Kidney (tissue), 14 donors: ENCODE results near the gene TMEM242. TPM values are rescaled to one million over a fixed set of nuclear protein-coding genes. Genes with fewer than 3 reads are reported as not detected.

Experiments
- DNase-seq, 5 donors: peaks; one replicate each; pipeline ENCODE4 v3.0.0-alpha.2; 2013 to 2020
- FAIRE-seq: peaks from 2 replicates; lab custom pipeline; 2012; peaks lifted over from hg19 to GRCh38; lab: Jason Lieb, UNC
- H3K27ac ChIP-seq, 2 donors: one replicate each; pipeline ENCODE4 v1.7.0; 2013; ENCODE audit warnings: low read depth in 2 of 2, low read length in 2 of 2, inconsistent platforms in 1 of 2
- H3K27me3 ChIP-seq: one replicate; pipeline ENCODE4 v1.7.1; 2013; ENCODE audit warnings: low read length, inconsistent platforms; ENCODE audit not compliant: control insufficient read depth, insufficient read depth
- H3K36me3 ChIP-seq, 3 donors: one replicate each; pipeline versions ENCODE4 v1.7.0 to v1.7.1; 2013; ENCODE audit warnings: low read length in 3 of 3, control low read depth in 1 of 3, inconsistent platforms in 1 of 3; ENCODE audit not compliant: insufficient read depth in 3 of 3, control insufficient read depth in 2 of 3
- H3K4me1 ChIP-seq, 3 donors: one replicate each; pipeline versions ENCODE4 v1.7.0 to v1.7.1; 2013; ENCODE audit warnings: low read length in 3 of 3, inconsistent platforms in 1 of 3, low read depth in 1 of 3; ENCODE audit not compliant: control insufficient read depth in 2 of 3, insufficient read depth in 2 of 3
- H3K4me3 ChIP-seq, 3 donors: one replicate each; pipeline versions ENCODE4 v1.7.0 to v1.8.1; 2013; ENCODE audit warnings: low read length in 3 of 3, control low read depth in 1 of 3, inconsistent platforms in 1 of 3
- H3K9ac ChIP-seq, 3 donors: one replicate each; pipeline versions ENCODE4 v1.7.0 to v1.7.1; 2013; ENCODE audit warnings: low read length in 3 of 3, control low read depth in 1 of 3, inconsistent platforms in 1 of 3
- H3K9me3 ChIP-seq, 3 donors: one replicate each; pipeline versions ENCODE4 v1.7.0 to v1.7.1; 2013; ENCODE audit warnings: low read length in 3 of 3, control low read depth in 1 of 3, inconsistent platforms in 1 of 3; ENCODE audit not compliant: control insufficient read depth in 2 of 3, insufficient read depth in 1 of 3
- CTCF ChIP-seq: IDR thresholded peaks from 3 replicates; pipeline ENCODE4 v1.5.1; 2012; ENCODE audit warnings: mild to moderate bottlenecking, moderate library complexity, borderline replicate concordance; ENCODE audit not compliant: insufficient read depth; ENCODE audit errors: extremely low read depth
- intact Hi-C: fragments of 100-400 bp; cut with DNase I; formaldehyde crosslinking; loops from one replicate; pipeline ENCODE4 v1.11.1; 2022
- polyA plus RNA-seq: library from polyadenylated mRNA; stranded (reverse); fragments of 350-450 nt; fragmentation: Illumina TruSeq; extraction: RNeasy Lipid Tissue Mini Kit (QIAGEN cat#74804); gene quantifications from one replicate; pipeline ENCODE4 v1.2.3, GENCODE V29; 2014; ENCODE audit warnings: low read depth, low replicate concordance; ENCODE audit not compliant: insufficient read depth
- total RNA-seq: library from RNA; stranded (reverse); fragmentation: NEBNext Ultra II Directional; extraction: Animal tissue kit (Norgen Biotek cat#: 25700); gene quantifications from one replicate; pipeline ENCODE4 v1.2.1, GENCODE V29; 2021
- donor health status: control.
- donor health status: control.
- donor health status: control.
- donor health status: control.
- donor health status: control.
- donor health status: DM: yes; HTN: yes; CAD: no.
- donor health status: Normal renal cell carcinoma (clear cell type).

The TMEM242 gene
- total and polyA plus RNA-seq, 2 donors from 2014 or later, result 14.2 to 14.3 TPM

- Histone ChIP-seq H3K4me3 (no peak overlapping the region), H3K9me3 (peaks cover 0 to 3% (median 0%) of the 10 kb centered on the region in 3 donors), H3K27me3 (no peaks in the 10 kb centered on the region), H3K36me3 (no peaks in the 10 kb centered on the region), H3K9ac (no peak overlapping the region), H3K4me1 (peaks cover 3 to 16% (median 8%) of the 10 kb centered on the region in 3 donors), H3K27ac (no peak overlapping the region)
- FAIRE-seq (no peak), DNase-seq (no peak)
- TF ChIP-seq CTCF, result no peak
- intact Hi-C loops, result no loop called here
Observed at GRCh38 chr6:157265186-157265585, 58.1 kb downstream of the TMEM242 start.

GRCh38 chr6:157264701-157265100, 58.6 kb downstream of the TMEM242 start:
- Histone ChIP-seq H3K9me3 (peaks cover 0 to 3% (median 0%) of the 10 kb centered on the region in 3 donors), H3K4me3 (no peak overlapping the region), H3K4me1 (peaks cover 1 to 16% (median 8%) of the 10 kb centered on the region in 3 donors), H3K9ac (no peak overlapping the region), H3K36me3 (no peaks in the 10 kb centered on the region), H3K27me3 (no peaks in the 10 kb centered on the region), H3K27ac (no peak overlapping the region)
- peak in 1 of 5 donors; percentile 44 for DNase-seq
- no peak for FAIRE-seq
- TF ChIP-seq CTCF, result no peak
- intact Hi-C loops, result no loop called here

- Histone ChIP-seq H3K27me3 (no peaks in the 10 kb centered on the region), H3K4me3 (no peak overlapping the region), H3K27ac (no peak overlapping the region), H3K9ac (no peak overlapping the region), H3K9me3 (peaks cover 0 to 3% (median 0%) of the 10 kb centered on the region in 3 donors), H3K4me1 (peaks cover 0 to 11% (median 8%) of the 10 kb centered on the region in 3 donors), H3K36me3 (no peaks in the 10 kb centered on the region)
- TF ChIP-seq CTCF, result no peak
- intact Hi-C loops, result no loop called here
- DNase-seq (no peak), FAIRE-seq (no peak)
Observed at GRCh38 chr6:157263881-157264397, 59.4 kb downstream of the TMEM242 start.
